ENCODE measurements around the gene ZHX3. TPM values are rescaled to one million over a fixed set of nuclear protein-coding genes. Genes with fewer than 3 reads are reported as not detected.

The ZHX3 gene
- polyA plus RNA-seq, 3 donors, result 0.58 to 3.2 (median 1.1) TPM

GRCh38 chr20:41205313-41205712 lies 112.2 kb downstream of the ZHX3 start:
- Histone ChIP-seq H3K27ac (ENCODE audit: low read depth in 1 of 2, low read length in 2 of 2) (no peak overlapping the region), H2AFZ (ENCODE audit: insufficient read depth, low read depth, low read length, poor library complexity, severe bottlenecking) (no peak overlapping the region), H3K27me3 (ENCODE audit: control insufficient read depth in 2 of 2, insufficient read depth in 2 of 2, low read length in 2 of 2) (no peaks in the 10 kb centered on the region), H3K4me2 (replicated peaks; ENCODE audit: extremely low read depth, low read length, poor library complexity, severe bottlenecking) (no peak overlapping the region), H3K9me3 (replicated peaks in 1 of 2; ENCODE audit: control insufficient read depth in 1 of 2, insufficient read depth in 1 of 2, low read length in 2 of 2) (peaks cover 0 to 20% of the 10 kb centered on the region in 2 donors), H4K20me1 (ENCODE audit: insufficient read depth, low read length) (no peaks in the 10 kb centered on the region), H3K9ac (ENCODE audit: insufficient read depth, low read length, poor library complexity, severe bottlenecking) (no peak overlapping the region), H3K4me3 (replicated peaks in 1 of 3; ENCODE audit: low read depth in 2 of 3, low read length in 3 of 3) (no peak overlapping the region), H3K36me3 (replicated peaks in 1 of 2; ENCODE audit: control insufficient read depth in 1 of 2, insufficient read depth in 2 of 2, low read length in 2 of 2) (peaks cover 0 to 5% of the 10 kb centered on the region in 2 donors), H3K4me1 (ENCODE audit: control insufficient read depth in 1 of 2, insufficient read depth in 2 of 2, low read length in 2 of 2) (no peaks in the 10 kb centered on the region), H3K79me2 (ENCODE audit: insufficient read depth, low read length) (no peaks in the 10 kb centered on the region)
- peaks cover 4 to 18% (median 8%) of the 10 kb centered on the region in 7 donors for H3K9me3 Mint-ChIP-seq
- WGBS (ENCODE audit: insufficient coverage), result 98% methylated on average over 6 of the region's 11 CpGs
- peaks cover 0 to 5% (median 0%) of the 10 kb centered on the region in 3 donors for H3K27me3 Mint-ChIP-seq (ENCODE audit: low read depth in 3 of 3)
- no peak for TF ChIP-seq CTCF (IDR thresholded peaks at IDR 0.05)
- H3K4me1 Mint-ChIP-seq, result peaks cover 4% of the 10 kb centered on the region
- peaks cover 18 to 20% of the 10 kb centered on the region in 2 donors for H3K36me3 Mint-ChIP-seq
- DNase-seq, result no peak
- intact Hi-C loops (cut with micrococcal nuclease), result no loop called here
- no peak overlapping the region for H3K27ac Mint-ChIP-seq
- H3K4me3 Mint-ChIP-seq, result no peak overlapping the region

DNA sequence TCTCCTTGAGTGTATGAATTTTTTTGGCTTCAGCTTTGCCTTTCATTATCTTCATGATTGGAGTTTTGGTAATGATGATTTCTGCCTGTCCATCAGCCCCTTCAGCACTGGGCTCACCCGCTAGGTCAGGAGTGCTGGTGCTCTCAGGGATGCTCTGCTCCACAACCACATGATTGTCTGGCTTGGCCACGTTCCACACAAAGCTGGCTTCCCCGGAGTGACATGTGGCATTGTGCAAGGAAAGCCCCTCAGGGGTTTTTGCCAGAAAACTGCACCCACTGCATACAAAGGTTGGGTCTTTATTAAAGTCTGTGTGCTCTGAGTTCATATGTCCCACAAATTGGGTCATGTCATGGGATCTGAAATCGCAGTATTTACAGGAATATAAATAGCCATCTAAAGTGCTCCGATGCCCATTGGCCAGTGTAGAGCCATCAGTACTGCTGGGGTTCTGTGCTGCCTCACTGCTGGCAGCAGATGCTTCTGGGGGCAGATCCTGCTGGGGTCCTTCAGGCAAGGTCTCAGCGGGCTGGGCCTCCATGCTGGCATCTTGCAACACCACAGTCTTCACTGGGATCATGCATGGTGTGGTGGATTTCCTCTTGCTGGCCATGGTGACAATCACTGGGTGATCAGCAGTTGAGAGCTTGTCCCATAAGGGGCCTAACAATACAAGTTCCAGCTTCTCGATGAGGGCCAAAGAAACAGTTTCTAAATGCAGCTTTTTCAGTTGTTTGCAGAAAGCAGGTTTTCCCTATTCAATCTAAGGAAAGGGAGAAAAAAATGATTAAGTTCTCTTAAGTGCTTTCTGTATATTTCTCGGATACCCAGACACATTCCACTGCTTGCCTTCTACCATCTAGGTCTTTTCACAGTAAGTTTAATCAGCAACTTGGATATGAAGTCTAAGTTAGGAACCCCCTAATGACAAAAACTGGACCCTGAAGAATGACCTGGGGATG lies 112.9 kb downstream of the ZHX3 start:
- H4K20me1 ChIP-seq (ENCODE audit: insufficient read depth, low read length), result no peaks in the 10 kb centered on the region
- no peak overlapping the region for H3K27ac ChIP-seq (ENCODE audit: low read depth in 1 of 2, low read length in 2 of 2)
- H3K9ac ChIP-seq (ENCODE audit: insufficient read depth, low read length, poor library complexity, severe bottlenecking), result no peak overlapping the region
- no peak for TF ChIP-seq CTCF (IDR thresholded peaks at IDR 0.05)
- H2AFZ ChIP-seq (ENCODE audit: insufficient read depth, low read depth, low read length, poor library complexity, severe bottlenecking), result no peak overlapping the region
- H3K4me2 ChIP-seq (replicated peaks; ENCODE audit: extremely low read depth, low read length, poor library complexity, severe bottlenecking), result no peak overlapping the region
- peaks cover 0 to 5% of the 10 kb centered on the region in 2 donors for H3K36me3 ChIP-seq (replicated peaks in 1 of 2; ENCODE audit: control insufficient read depth in 1 of 2, insufficient read depth in 2 of 2, low read length in 2 of 2)
- no peaks in the 10 kb centered on the region for H3K27me3 ChIP-seq (ENCODE audit: control insufficient read depth in 2 of 2, insufficient read depth in 2 of 2, low read length in 2 of 2)
- Mint-ChIP-seq H3K27me3 (ENCODE audit: low read depth in 3 of 3) (peaks cover 0 to 5% (median 0%) of the 10 kb centered on the region in 3 donors), H3K4me3 (no peak overlapping the region), H3K36me3 (peaks cover 18 to 20% of the 10 kb centered on the region in 2 donors), H3K9me3 (peaks cover 4 to 23% (median 9%) of the 10 kb centered on the region in 7 donors), H3K4me1 (peaks cover 4% of the 10 kb centered on the region), H3K27ac (no peak overlapping the region)
- H3K4me1 ChIP-seq (ENCODE audit: control insufficient read depth in 1 of 2, insufficient read depth in 2 of 2, low read length in 2 of 2), result no peaks in the 10 kb centered on the region
- H3K9me3 ChIP-seq (replicated peaks in 1 of 2; ENCODE audit: control insufficient read depth in 1 of 2, insufficient read depth in 1 of 2, low read length in 2 of 2), result peaks cover 0 to 23% of the 10 kb centered on the region in 2 donors
- intact Hi-C loops (cut with micrococcal nuclease), result no loop called here
- 98% methylated on average over 6 of the region's 8 CpGs for WGBS (ENCODE audit: insufficient coverage)
- no peaks in the 10 kb centered on the region for H3K79me2 ChIP-seq (ENCODE audit: insufficient read depth, low read length)
- no peak overlapping the region for H3K4me3 ChIP-seq (replicated peaks in 1 of 3; ENCODE audit: low read depth in 2 of 3, low read length in 3 of 3)
- no peak for DNase-seq

Measured in CD14-positive monocyte (primary cell).